HEK293 (cell line): ENCODE measurements around the gene CHFR.

Source experiments
- CTCF ChIA-PET: fragments of 350-600 bp; formaldehyde crosslinking; extraction: SDS; loops from one replicate; lab custom pipeline; 2021; ENCODE audit warnings: antibody characterized with exemption; lab: Yijun Ruan, JAX
- POLR2A ChIA-PET: fragments of 300-600 bp; formaldehyde crosslinking; extraction: SDS; loops from one replicate; lab custom pipeline; 2020; ENCODE audit warnings: antibody characterized with exemption, inconsistent platforms; lab: Yijun Ruan, JAX
- H3K27ac ChIP-seq: fragments of 200-500 bp; sonication (Bioruptor generic); 2 replicates; pipeline ENCODE4 v1.5.1; 2014; ENCODE audit warnings: low read depth, low read length, control low read depth, inconsistent platforms; ENCODE audit errors: extremely low read depth
- H3K36me3 ChIP-seq, 2 experiments: fragments of 200-500 bp in 1 of 2; sonication (Bioruptor generic) in 1 of 2; 1 replicate in 1 of 2; 2 replicates in 1 of 2; pipeline ENCODE4 v1.5.1; 2014 to 2017; ENCODE audit warnings: inconsistent platforms in 2 of 2, low read length in 2 of 2; ENCODE audit not compliant: control insufficient read depth in 2 of 2, insufficient read depth in 1 of 2
- H3K4me1 ChIP-seq: fragments of 200-500 bp; sonication (Bioruptor generic); 2 replicates; pipeline ENCODE4 v1.5.1; 2014; ENCODE audit warnings: mild to moderate bottlenecking, low read length, inconsistent platforms; ENCODE audit not compliant: control insufficient read depth, insufficient read depth
- H3K4me3 ChIP-seq: 2 replicates; pipeline ENCODE4 v1.5.1; 2011; ENCODE audit warnings: low read depth, mild to moderate bottlenecking, control low read depth, low read length, moderate library complexity
- H3K9me3 ChIP-seq: fragments of 200-500 bp; sonication (Bioruptor generic); 2 replicates; pipeline ENCODE4 v1.5.1; 2014; ENCODE audit warnings: low read depth, low read length, inconsistent platforms; ENCODE audit not compliant: control insufficient read depth, insufficient read depth
- BCL11B ChIP-seq: fragments of 450-650 bp; formaldehyde crosslinking; IDR thresholded peaks from 2 replicates; pipeline ENCODE4 v1.5.1; 2016; ENCODE audit warnings: low read depth, missing biosample characterization, missing genetic modification characterization
- IKZF3 ChIP-seq: fragments of 450-650 bp; IDR thresholded peaks from 2 replicates; pipeline ENCODE4 v1.5.0; 2018; ENCODE audit warnings: missing biosample characterization, mild to moderate bottlenecking, missing genetic modification characterization, moderate library complexity
- MEIS1 ChIP-seq: sonication (generic); formaldehyde crosslinking; IDR thresholded peaks from 2 replicates; pipeline ENCODE4 v1.8.1; 2022; ENCODE audit warnings: missing genetic modification reagents, mild to moderate bottlenecking, borderline replicate concordance
- RBAK ChIP-seq: fragments of 450-650 bp; formaldehyde crosslinking; IDR thresholded peaks from 2 replicates; pipeline ENCODE4 v1.5.1; 2016; ENCODE audit warnings: missing biosample characterization, missing genetic modification characterization
- REPIN1 ChIP-seq: fragments of 450-650 bp; formaldehyde crosslinking; IDR thresholded peaks from 2 replicates; pipeline ENCODE4 v1.5.1; 2017; ENCODE audit warnings: missing biosample characterization, missing genetic modification characterization, low read depth
- SCRT1 ChIP-seq: fragments of 450-650 bp; formaldehyde crosslinking; IDR thresholded peaks from 2 replicates; pipeline ENCODE4 v1.5.1; 2016; ENCODE audit warnings: missing biosample characterization, missing genetic modification characterization, borderline replicate concordance
- SCRT2 ChIP-seq: fragments of 450-650 bp; formaldehyde crosslinking; IDR thresholded peaks from 2 replicates; pipeline ENCODE4 v1.5.1; 2016; ENCODE audit warnings: missing biosample characterization, missing genetic modification characterization
- WT1 ChIP-seq: fragments of 450-650 bp; formaldehyde crosslinking; IDR thresholded peaks from 2 replicates; pipeline ENCODE4 v1.5.1; 2016; ENCODE audit warnings: missing biosample characterization, missing genetic modification characterization
- YY1 ChIP-seq: fragments of 450-650 bp; formaldehyde crosslinking; IDR thresholded peaks from 2 replicates; pipeline ENCODE4 v1.5.1; 2018; ENCODE audit warnings: missing biosample characterization, missing genetic modification characterization
- ZBTB10 ChIP-seq: fragments of 450-650 bp; formaldehyde crosslinking; IDR thresholded peaks from 2 replicates; pipeline ENCODE4 v1.5.1; 2016; ENCODE audit warnings: missing biosample characterization, missing genetic modification characterization
- ZFP3 ChIP-seq: fragments of 450-650 bp; formaldehyde crosslinking; IDR thresholded peaks from 2 replicates; pipeline ENCODE4 v1.5.1; 2016; ENCODE audit warnings: low read depth, missing biosample characterization, missing genetic modification characterization
- ZNF112 ChIP-seq: fragments of 450-650 bp; formaldehyde crosslinking; IDR thresholded peaks from 2 replicates; pipeline ENCODE4 v1.5.0; 2017; ENCODE audit warnings: missing biosample characterization, missing genetic modification characterization
- ZNF133 ChIP-seq: fragments of 450-650 bp; formaldehyde crosslinking; IDR thresholded peaks from 2 replicates; pipeline ENCODE4 v1.5.1; 2016; ENCODE audit warnings: missing biosample characterization, missing genetic modification characterization
- ZNF169 ChIP-seq: fragments of 450-650 bp; formaldehyde crosslinking; IDR thresholded peaks from 2 replicates; pipeline ENCODE4 v1.5.1; 2016; ENCODE audit warnings: missing biosample characterization, missing genetic modification characterization
- ZNF202 ChIP-seq: fragments of 450-650 bp; formaldehyde crosslinking; IDR thresholded peaks from 2 replicates; pipeline ENCODE4 v1.5.1; 2016; ENCODE audit warnings: missing biosample characterization, missing genetic modification characterization, borderline replicate concordance
- ZNF214 ChIP-seq: fragments of 450-650 bp; formaldehyde crosslinking; IDR thresholded peaks from 2 replicates; pipeline ENCODE4 v1.5.1; 2017; ENCODE audit warnings: missing biosample characterization, mild to moderate bottlenecking, missing genetic modification characterization, borderline replicate concordance
- ZNF266 ChIP-seq: fragments of 450-650 bp; formaldehyde crosslinking; IDR thresholded peaks from 2 replicates; pipeline ENCODE4 v1.5.1; 2016; ENCODE audit warnings: missing biosample characterization, missing genetic modification characterization, low read depth
- ZNF324 ChIP-seq: fragments of 450-650 bp; formaldehyde crosslinking; IDR thresholded peaks from 2 replicates; pipeline ENCODE4 v1.5.1; 2016; ENCODE audit warnings: missing biosample characterization, missing genetic modification characterization
- ZNF354C ChIP-seq: fragments of 450-650 bp; formaldehyde crosslinking; IDR thresholded peaks from 2 replicates; pipeline ENCODE4 v1.5.1; 2016; ENCODE audit warnings: missing biosample characterization, missing genetic modification characterization, low read depth, borderline replicate concordance
- ZNF37A ChIP-seq: fragments of 450-650 bp; IDR thresholded peaks from 2 replicates; pipeline ENCODE4 v1.5.1; 2018; ENCODE audit warnings: missing biosample characterization, missing genetic modification characterization
- ZNF510 ChIP-seq: fragments of 450-650 bp; formaldehyde crosslinking; IDR thresholded peaks from 2 replicates; pipeline ENCODE4 v1.5.1; 2018; ENCODE audit warnings: mild to moderate bottlenecking, missing genetic modification characterization, missing biosample characterization; ENCODE audit not compliant: insufficient replicate concordance
- ZNF561 ChIP-seq: fragments of 450-650 bp; IDR thresholded peaks from 2 replicates; pipeline ENCODE4 v1.5.1; 2018; ENCODE audit warnings: missing biosample characterization, missing genetic modification characterization, borderline replicate concordance
- TF ChIP-seq, protein P1 (sequence below): fragments of 450-650 bp; formaldehyde crosslinking; IDR thresholded peaks from 2 replicates; pipeline ENCODE4 v1.5.1; 2016; ENCODE audit warnings: missing biosample characterization, missing genetic modification characterization
- TF ChIP-seq, protein P2 (sequence below): fragments of 450-650 bp; formaldehyde crosslinking; IDR thresholded peaks from 2 replicates; pipeline ENCODE4 v1.5.1; 2016; ENCODE audit warnings: missing biosample characterization, missing genetic modification characterization, borderline replicate concordance

The CHFR gene

GRCh38 chr12:132804426-132804861, 83.0 kb downstream of the CHFR start (continued):
- TF ChIP-seq ZNF133 (tag by site-specific recombination) (no peak), ZNF169 (tag by site-specific recombination) (no peak)

- CTCF ChIA-PET: no interaction called here
- no peaks in the 10 kb centered on the region for H3K4me1 ChIP-seq
- H3K36me3 ChIP-seq: peaks cover 33 to 86% of the 10 kb centered on the region in 2 experiments
- TF ChIP-seq YY1 (tag by site-specific recombination): no peak
- TF ChIP-seq ZNF112 (tag by site-specific recombination): no peak
- TF ChIP-seq ZNF266: no peak
- TF ChIP-seq ZNF354C: no peak
- no peak for TF ChIP-seq ZNF324 (tag by site-specific recombination)
- no peak for TF ChIP-seq SCRT2
- TF ChIP-seq ZFP3: no peak
- no peak for TF ChIP-seq ZNF510 (tag by site-specific recombination)
- TF ChIP-seq, all 188 proteins: peak for 0
- POLR2A ChIA-PET: no interaction called here
- H3K27ac ChIP-seq: no peak overlapping the region
- no peak overlapping the region for H3K4me3 ChIP-seq
- no peaks in the 10 kb centered on the region for H3K9me3 ChIP-seq
Observed at GRCh38 chr12:132803888-132804287, 83.5 kb downstream of the CHFR start.

DNA sequence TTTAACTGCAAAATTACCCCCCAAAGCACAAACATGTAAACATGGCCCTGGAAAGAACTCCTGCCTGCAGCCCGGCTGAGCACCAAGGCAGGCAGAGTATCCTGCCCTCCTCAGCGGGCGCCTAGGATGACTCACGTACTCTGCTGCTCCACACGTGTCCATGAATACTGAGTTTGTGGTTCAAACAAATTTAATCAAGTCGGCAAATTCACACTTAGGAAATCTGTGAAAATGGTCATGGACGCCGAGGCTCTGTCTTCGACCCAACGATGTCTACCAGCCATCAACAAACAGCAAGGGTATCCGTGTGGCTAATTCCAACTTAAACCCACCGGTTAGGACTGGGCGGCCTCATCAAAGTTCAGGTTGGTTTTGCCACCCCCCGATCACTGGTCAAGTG, 84.3 kb downstream of the CHFR start:
- ChIA-PET POLR2A (no interaction called here), CTCF (interaction anchor here (0.5 kb wide), 1 partner anchor 9 kb away, joined by 3 read pairs; no protein-coding TSS in a partner anchor)

DNA sequence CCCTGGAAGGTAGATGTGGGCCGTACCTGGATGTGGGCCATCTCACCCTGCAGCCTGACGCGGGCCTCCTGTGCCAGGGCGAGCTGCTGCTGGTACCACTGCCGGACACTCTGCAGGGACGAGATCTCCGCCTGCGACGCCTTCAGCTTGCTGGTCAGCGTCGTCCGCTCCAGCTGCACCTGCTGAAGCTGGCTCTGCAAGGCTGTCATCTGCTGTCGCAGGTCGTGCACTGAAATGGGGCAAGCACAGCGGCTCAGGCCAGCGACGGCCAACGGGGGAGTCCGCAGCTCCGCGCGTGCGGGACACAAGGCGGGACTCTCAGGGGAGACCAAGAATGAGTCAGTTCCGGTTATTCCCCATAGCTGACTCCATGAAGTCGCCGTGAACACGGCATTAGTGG, 85.7 kb downstream of the CHFR start:
- POLR2A ChIA-PET: interaction anchor here (0.6 kb wide), 1 partner anchor 27 kb away, joined by 3 read pairs; the partner anchor contains the start of gene GOLGA3
- H3K4me3 ChIP-seq: no peak overlapping the region
- no peak overlapping the region for H3K27ac ChIP-seq
- CTCF ChIA-PET: no interaction called here
- H3K9me3 ChIP-seq: no peaks in the 10 kb centered on the region
- no peaks in the 10 kb centered on the region for H3K4me1 ChIP-seq
- H3K36me3 ChIP-seq: peaks cover 37 to 88% of the 10 kb centered on the region in 2 experiments
- no peak for TF ChIP-seq ZNF112 (tag by site-specific recombination)
- no peak for TF ChIP-seq ZNF202 (tag by site-specific recombination)
- no peak for TF ChIP-seq WT1 (tag by site-specific recombination)
- no peak for TF ChIP-seq REPIN1 (tag by site-specific recombination)
- TF ChIP-seq ZNF561 (tag by site-specific recombination): no peak
- no peak for TF ChIP-seq MEIS1 (CRISPR knock-in tag)
- TF ChIP-seq ZBTB10 (tag by site-specific recombination): no peak
- TF ChIP-seq RBAK (tag by site-specific recombination): no peak
- TF ChIP-seq ZNF214 (tag by site-specific recombination): no peak
- TF ChIP-seq SCRT1 (tag by site-specific recombination): no peak
- TF ChIP-seq, protein P1, sequence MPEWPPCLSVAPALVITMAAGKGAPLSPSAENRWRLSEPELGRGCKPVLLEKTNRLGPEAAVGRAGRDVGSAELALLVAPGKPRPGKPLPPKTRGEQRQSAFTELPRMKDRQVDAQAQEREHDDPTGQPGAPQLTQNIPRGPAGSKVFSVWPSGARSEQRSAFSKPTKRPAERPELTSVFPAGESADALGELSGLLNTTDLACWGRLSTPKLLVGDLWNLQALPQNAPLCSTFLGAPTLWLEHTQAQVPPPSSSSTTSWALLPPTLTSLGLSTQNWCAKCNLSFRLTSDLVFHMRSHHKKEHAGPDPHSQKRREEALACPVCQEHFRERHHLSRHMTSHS (tag by site-specific recombination): no peak
- TF ChIP-seq BCL11B (tag by site-specific recombination): no peak

More for the DNA sequence above, 84.3 kb downstream of the CHFR start:
- Histone ChIP-seq H3K4me1 (no peaks in the 10 kb centered on the region), H3K9me3 (no peaks in the 10 kb centered on the region), H3K27ac (no peak overlapping the region), H3K36me3 (peaks cover 33 to 86% of the 10 kb centered on the region in 2 experiments), H3K4me3 (no peak overlapping the region)
- no peak for TF ChIP-seq ZNF37A (tag by site-specific recombination)
- TF ChIP-seq, protein P2, sequence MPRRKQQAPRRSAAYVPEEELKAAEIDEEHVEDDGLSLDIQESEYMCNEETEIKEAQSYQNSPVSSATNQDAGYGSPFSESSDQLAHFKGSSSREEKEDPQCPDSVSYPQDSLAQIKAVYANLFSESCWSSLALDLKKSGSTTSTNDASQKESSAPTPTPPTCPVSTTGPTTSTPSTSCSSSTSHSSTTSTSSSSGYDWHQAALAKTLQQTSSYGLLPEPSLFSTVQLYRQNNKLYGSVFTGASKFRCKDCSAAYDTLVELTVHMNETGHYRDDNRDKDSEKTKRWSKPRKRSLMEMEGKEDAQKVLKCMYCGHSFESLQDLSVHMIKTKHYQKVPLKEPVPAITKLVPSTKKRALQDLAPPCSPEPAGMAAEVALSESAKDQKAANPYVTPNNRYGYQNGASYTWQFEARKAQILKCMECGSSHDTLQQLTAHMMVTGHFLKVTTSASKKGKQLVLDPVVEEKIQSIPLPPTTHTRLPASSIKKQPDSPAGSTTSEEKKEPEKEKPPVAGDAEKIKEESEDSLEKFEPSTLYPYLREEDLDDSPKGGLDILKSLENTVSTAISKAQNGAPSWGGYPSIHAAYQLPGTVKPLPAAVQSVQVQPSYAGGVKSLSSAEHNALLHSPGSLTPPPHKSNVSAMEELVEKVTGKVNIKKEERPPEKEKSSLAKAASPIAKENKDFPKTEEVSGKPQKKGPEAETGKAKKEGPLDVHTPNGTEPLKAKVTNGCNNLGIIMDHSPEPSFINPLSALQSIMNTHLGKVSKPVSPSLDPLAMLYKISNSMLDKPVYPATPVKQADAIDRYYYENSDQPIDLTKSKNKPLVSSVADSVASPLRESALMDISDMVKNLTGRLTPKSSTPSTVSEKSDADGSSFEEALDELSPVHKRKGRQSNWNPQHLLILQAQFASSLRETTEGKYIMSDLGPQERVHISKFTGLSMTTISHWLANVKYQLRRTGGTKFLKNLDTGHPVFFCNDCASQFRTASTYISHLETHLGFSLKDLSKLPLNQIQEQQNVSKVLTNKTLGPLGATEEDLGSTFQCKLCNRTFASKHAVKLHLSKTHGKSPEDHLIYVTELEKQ (tag by site-specific recombination): no peak
- TF ChIP-seq IKZF3 (tag by site-specific recombination): no peak
